K562 (cell line): ENCODE results near the gene ZNF775. TPM values are rescaled to one million over a fixed set of nuclear protein-coding genes. Genes with fewer than 3 reads are reported as not detected.

Source experiments
- ATAC-seq: fragments of 200-7000 bp; cut with Tn5 transposase; 3 replicates; pipeline ENCODE4 v1.9.1; 2020; ENCODE audit warnings: moderate library complexity
- BruUV-seq: library from RNA; stranded (reverse); fragments of 400-500 nt; replicated peaks from 2 replicates; lab custom pipeline; 2021; lab: Mats Ljungman, UMichigan
- CTCF ChIA-PET: fragments of 300-600 bp; formaldehyde crosslinking; extraction: SDS; loops from one replicate; lab custom pipeline; 2021; ENCODE audit warnings: low intra/inter-chr PET ratio; lab: Yijun Ruan, JAX
- POLR2A ChIA-PET: fragments of 300-600, 350-650 bp; sonication (Branson Sonifier 250); formaldehyde crosslinking; extraction: SDS; loops from one replicate; lab custom pipeline; 2021; ENCODE audit warnings: antibody characterized with exemption, inconsistent platforms; lab: Yijun Ruan, JAX
- DNase-seq, 4 experiments: peaks; one replicate each; pipeline versions ENCODE4 v3.0.0 to v3.0.0-alpha.2; 2011 to 2018; ENCODE audit warnings: low spot score in 3 of 4, mixed read lengths in 3 of 4; ENCODE audit errors: extremely low read depth in 1 of 4
- FAIRE-seq: peaks from 2 replicates; lab custom pipeline; 2011; peaks lifted over from hg19 to GRCh38; lab: Jason Lieb, UNC
- H2AFZ ChIP-seq: 2 replicates; pipeline ENCODE4 v1.6.0; 2011; ENCODE audit warnings: low read depth, low read length, control low read depth, inconsistent platforms
- H3K27ac ChIP-seq: fragments of 200-600 bp; 3 replicates; pipeline ENCODE4 v1.8.0; 2011; ENCODE audit warnings: low read depth, mild to moderate bottlenecking, control low read depth, inconsistent platforms, low read length, moderate library complexity, mixed read lengths; ENCODE audit errors: extremely low read depth
- H3K27me3 ChIP-seq, 2 experiments: fragments of 300-600 bp in 1 of 2; 2 replicates in 1 of 2; 3 replicates in 1 of 2; pipeline versions ENCODE4 v1.6.0 to v1.8.0; 2011; ENCODE audit warnings: inconsistent platforms in 2 of 2, low read length in 2 of 2, mild to moderate bottlenecking in 1 of 2, mixed read lengths in 1 of 2, moderate library complexity in 1 of 2; ENCODE audit not compliant: control insufficient read depth in 2 of 2, insufficient read depth in 2 of 2
- H3K36me3 ChIP-seq: fragments of 300-600 bp; 3 replicates; pipeline ENCODE4 v1.8.0; 2011; ENCODE audit warnings: mild to moderate bottlenecking, low read length, inconsistent platforms; ENCODE audit not compliant: control insufficient read depth, insufficient read depth
- H3K4me1 ChIP-seq, 2 experiments: fragments of 200-600 bp in 1 of 2; replicated peaks in 1 of 2; 2 replicates in 1 of 2; 3 replicates in 1 of 2; pipeline versions ENCODE4 v1.5.1 to v1.8.0; 2011; ENCODE audit warnings: inconsistent platforms in 2 of 2, low read length in 2 of 2, mild to moderate bottlenecking in 1 of 2, mixed read lengths in 1 of 2, moderate library complexity in 1 of 2; ENCODE audit not compliant: control insufficient read depth in 2 of 2, insufficient read depth in 2 of 2
- H3K4me2 ChIP-seq: 2 replicates; pipeline ENCODE4 v1.6.1; 2011; ENCODE audit warnings: low read length, control low read depth, inconsistent platforms, mixed read lengths; ENCODE audit not compliant: insufficient read depth
- H3K4me3 ChIP-seq: fragments of 200-600 bp; sonication (generic), shearing (Covaris generic); 2 replicates; pipeline ENCODE4 v1.5.1; 2016; ENCODE audit warnings: control low read depth, inconsistent platforms
- H3K79me2 ChIP-seq: fragments of 200-600 bp; 3 replicates; pipeline ENCODE4 v1.8.0; 2011; ENCODE audit warnings: low read length, inconsistent platforms; ENCODE audit not compliant: control insufficient read depth, insufficient read depth
- H3K9ac ChIP-seq, 2 experiments: 2 replicates each; pipeline versions ENCODE4 v1.6.0 to v1.6.1; 2011; ENCODE audit warnings: low read depth in 2 of 2, low read length in 2 of 2, control low read depth in 1 of 2, inconsistent platforms in 1 of 2, mild to moderate bottlenecking in 1 of 2, mixed read lengths in 1 of 2; ENCODE audit not compliant: insufficient read depth in 1 of 2
- H3K9me1 ChIP-seq: one replicate; pipeline ENCODE4 v1.6.0; 2011; ENCODE audit warnings: inconsistent platforms, mild to moderate bottlenecking, low read length, moderate library complexity; ENCODE audit not compliant: control insufficient read depth, insufficient read depth
- H3K9me3 ChIP-seq: replicated peaks from 2 replicates; pipeline ENCODE4 v1.5.1; 2011; ENCODE audit warnings: low read depth, low read length, inconsistent platforms; ENCODE audit not compliant: control insufficient read depth, insufficient read depth
- H4K20me1 ChIP-seq: replicated peaks from 2 replicates; pipeline ENCODE4 v1.6.1; 2011; ENCODE audit warnings: low read length, inconsistent platforms, mixed read lengths; ENCODE audit not compliant: control insufficient read depth, insufficient read depth
- ARID3A ChIP-seq: IDR thresholded peaks from 2 replicates; pipeline ENCODE4 v1.6.1; 2012; ENCODE audit warnings: low read depth, low read length, improper control_type of control experiment, borderline replicate concordance
- PKNOX1 ChIP-seq: fragments of 450-650 bp; IDR thresholded peaks from 2 replicates; pipeline ENCODE4 v1.6.1; 2016
- RBM34 ChIP-seq: fragments of 200-400 bp; formaldehyde crosslinking; IDR thresholded peaks from 2 replicates; pipeline ENCODE4 v1.6.1; 2018; ENCODE audit warnings: low read length, borderline replicate concordance; ENCODE audit not compliant: insufficient read depth
- TOE1 ChIP-seq, 2 experiments: fragments of 450-650 bp in 1 of 2; sonication (generic) in 1 of 2; formaldehyde crosslinking in 1 of 2; IDR thresholded peaks; 2 replicates each; pipeline versions ENCODE4 v1.7.1 to v1.8.0; 2016 to 2022; ENCODE audit warnings: borderline replicate concordance in 2 of 2, mild to moderate bottlenecking in 2 of 2, antibody characterized with exemption in 1 of 2, inconsistent platforms in 1 of 2, low read depth in 1 of 2, missing genetic modification reagents in 1 of 2, moderate library complexity in 1 of 2
- WGBS: fragments of 100-300 bp; shearing (Covaris generic); methylation state at CpG from one replicate; pipeline ENCODE4 v1.1.6; 2016; ENCODE audit warnings: low coverage, mixed read lengths; ENCODE audit not compliant: insufficient coverage; ENCODE audit errors: missing lambda C conversion rate; 5-methylcytosine and 5-hydroxymethylcytosine counted together
- in situ Hi-C: fragments of 300-500 bp; cut with MboI; formaldehyde crosslinking; loops from 4 replicates; pipeline ENCODE4 v1.15.0; 2018; ENCODE audit warnings: inconsistent platforms, mixed read lengths
- intact Hi-C: fragments of 100-400 bp; cut with micrococcal nuclease; formaldehyde crosslinking; loops from 2 replicates; pipeline ENCODE4 v1.14.2; 2022
- polyA plus RNA-seq, 8 experiments: library from polyadenylated mRNA; depleted of rRNA in 4 of 8; stranded (reverse) in 5 of 8; unstranded in 3 of 8; fragments of >200 nt; fragmentation: Nextera tagmentation in 2 of 8; fragmentation: Illumina TruSeq in 1 of 8; extraction: Ambion mirVana in 2 of 8; extraction: Trizol in 1 of 8; gene quantifications; 2 replicates each; pipeline versions ENCODE4 v1.2.1 to v1.2.3, GENCODE V29; 2011 to 2014; ENCODE audit warnings: inconsistent platforms in 1 of 8, missing spikeins in 1 of 8
- total RNA-seq, 7 experiments: library from RNA; depleted of rRNA in 6 of 7; stranded (reverse); fragments of >200 nt in 6 of 7; fragmentation: Illumina TruSeq in 2 of 7; extraction: Trizol in 2 of 7; gene quantifications; 2 replicates each; pipeline versions ENCODE4 v1.2.1 to v1.2.3, GENCODE V29; 2011 to 2021; ENCODE audit warnings: low replicate concordance in 1 of 7

Gene ZNF775
- total and polyA plus RNA-seq, 9 of the 15 experiments (the other 6 are each of a cell fraction or from before 2014, with no cell fraction given), result 0.04 to 18.7 (median 4.9) TPM

DNA sequence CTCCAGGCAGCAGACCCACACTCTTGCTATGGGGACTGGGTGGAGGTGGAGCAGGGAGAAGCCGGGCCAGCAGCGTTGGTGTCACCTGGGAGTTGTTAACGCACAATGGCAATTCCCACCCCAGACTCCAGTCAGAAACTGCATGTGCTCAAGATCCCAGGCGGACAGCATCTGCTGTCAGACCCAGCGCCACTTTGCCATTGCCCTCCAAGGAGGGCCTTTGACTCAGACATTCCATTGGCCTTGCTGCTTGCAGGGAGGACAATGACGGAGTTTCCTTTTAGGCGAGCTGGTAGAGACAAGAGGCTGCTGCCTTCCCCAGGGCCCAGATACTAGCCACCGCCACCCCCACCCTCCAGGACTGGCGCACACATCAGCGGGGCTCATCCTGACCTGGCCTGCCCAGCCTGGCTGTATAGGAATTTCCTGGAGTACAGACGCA, 34.5 kb downstream of the ZNF775 start:
- in situ Hi-C loops, result no loop called here

GRCh38 chr7:150415161-150416153, 36.3 kb downstream of the ZNF775 start:
- 46% methylated on average over 19 of the region's 19 CpGs for WGBS
- DNase-seq, result peak in 1 of 4 experiments; percentile 17
- in situ Hi-C loops, result no loop called here
- Histone ChIP-seq H4K20me1 (no peaks in the 10 kb centered on the region), H3K9ac (peak overlapping the region in 1 of 2 experiments; percentile 45; a peak in 2 of 4 replicates), H3K4me2 (no peak overlapping the region), H3K79me2 (no peaks in the 10 kb centered on the region), H2AFZ (peak overlapping the region; percentile 32; the same call in 1 of the 2 replicates), H3K4me3 (no peak overlapping the region), H3K36me3 (peaks cover under 1% of the 10 kb centered on the region; the same call in 1 of the 3 replicates), H3K9me1 (no peaks in the 10 kb centered on the region), H3K27ac (no peak overlapping the region), H3K4me1 (peaks cover 0 to 9% of the 10 kb centered on the region in 2 experiments; a peak in 3 of 5 replicates), H3K27me3 (no peaks in the 10 kb centered on the region), H3K9me3 (no peaks in the 10 kb centered on the region)
- no TSS peak for BruUV-seq
- ChIA-PET CTCF (no interaction called here), POLR2A (no interaction called here)
- FAIRE-seq, result peak; percentile 40
- TF ChIP-seq PKNOX1, result peak; percentile 57
- TF ChIP-seq ARID3A, result no peak
- no peak for ATAC-seq
- intact Hi-C loops, result no loop called here

More for the DNA sequence above, 34.5 kb downstream of the ZNF775 start:
- no peaks in the 10 kb centered on the region for H3K27me3 ChIP-seq
- no peak overlapping the region for H3K4me2 ChIP-seq
- H3K9me1 ChIP-seq, result no peaks in the 10 kb centered on the region
- DNase-seq (peak in 1 of 4 experiments; percentile 13), FAIRE-seq (no peak), ATAC-seq (no peak)
- no peaks in the 10 kb centered on the region for H4K20me1 ChIP-seq
- ChIA-PET POLR2A (interaction anchor here (1.2 kb wide), 1 partner anchor 9 kb away, joined by 4 read pairs; a partner anchor contains a TSS), CTCF (no interaction called here)
- BruUV-seq, result no TSS peak
- peaks cover 8% of the 10 kb centered on the region; the same call in 1 of the 3 replicates for H3K36me3 ChIP-seq
- WGBS, result 72% methylated on average over 11 of the region's 11 CpGs
- no peak overlapping the region for H3K4me3 ChIP-seq
- no peak overlapping the region for H2AFZ ChIP-seq
- intact Hi-C loops, result no loop called here
- 0 out of 4 replicates have a peak overlapping the region, but pooled peaks of 1 of the 2 experiments have one; percentile 2 for H3K9ac ChIP-seq
- H3K79me2 ChIP-seq, result no peaks in the 10 kb centered on the region
- TF ChIP-seq RBM34 (no peak), TOE1 (IDR thresholded peaks at IDR 0.05; ENCODE audit: borderline replicate concordance) (no peak), TOE1 (CRISPR knock-in tag; IDR thresholded peaks at IDR 0.05; ENCODE audit: borderline replicate concordance, low read depth) (0 out of 2 replicates have a peak, but pooled peaks have one; percentile 40)
- no peaks in the 10 kb centered on the region for H3K9me3 ChIP-seq
- H3K27ac ChIP-seq, result no peak overlapping the region
- H3K4me1 ChIP-seq, result peaks cover 0 to 11% of the 10 kb centered on the region in 2 experiments; a peak in 1 of 5 replicates
